Ishikawa (cell line): Measurements from ENCODE around the gene HDLBP.

Experiments used
- CEBPB ChIP-seq: IDR thresholded peaks from 2 replicates; pipeline ENCODE4 v1.6.1; 2012
- EGR1 ChIP-seq: IDR thresholded peaks from 2 replicates; pipeline ENCODE4 v1.6.1; 2012
- EP300 ChIP-seq: IDR thresholded peaks from 2 replicates; pipeline ENCODE4 v1.6.1; 2012; ENCODE audit warnings: borderline replicate concordance
- FOXM1 ChIP-seq: IDR thresholded peaks from 2 replicates; pipeline ENCODE4 v1.6.1; 2012; ENCODE audit warnings: low read depth, borderline replicate concordance
- RAD21 ChIP-seq: IDR thresholded peaks from 2 replicates; pipeline ENCODE4 v1.6.1; 2012; ENCODE audit warnings: low read depth
- TAF1 ChIP-seq: IDR thresholded peaks from 2 replicates; pipeline ENCODE4 v1.6.1; 2012; ENCODE audit warnings: low read depth, mild to moderate bottlenecking
- TCF12 ChIP-seq: IDR thresholded peaks from 2 replicates; pipeline ENCODE4 v1.6.1; 2012; ENCODE audit warnings: low read depth
- TEAD4 ChIP-seq: IDR thresholded peaks from 2 replicates; pipeline ENCODE4 v1.6.1; 2012
- YY1 ChIP-seq: IDR thresholded peaks from 2 replicates; pipeline ENCODE4 v1.6.1; 2012; ENCODE audit warnings: low read depth
- TF ChIP-seq, protein P1 (sequence below): IDR thresholded peaks from 2 replicates; pipeline ENCODE4 v1.6.1; 2012
- TF ChIP-seq, protein P2 (sequence below): IDR thresholded peaks from 2 replicates; pipeline ENCODE4 v1.6.1; 2012
- TF ChIP-seq, protein P3 (sequence below): IDR thresholded peaks from 2 replicates; pipeline ENCODE4 v1.6.1; 2012; ENCODE audit warnings: low read depth, mild to moderate bottlenecking

DNA sequence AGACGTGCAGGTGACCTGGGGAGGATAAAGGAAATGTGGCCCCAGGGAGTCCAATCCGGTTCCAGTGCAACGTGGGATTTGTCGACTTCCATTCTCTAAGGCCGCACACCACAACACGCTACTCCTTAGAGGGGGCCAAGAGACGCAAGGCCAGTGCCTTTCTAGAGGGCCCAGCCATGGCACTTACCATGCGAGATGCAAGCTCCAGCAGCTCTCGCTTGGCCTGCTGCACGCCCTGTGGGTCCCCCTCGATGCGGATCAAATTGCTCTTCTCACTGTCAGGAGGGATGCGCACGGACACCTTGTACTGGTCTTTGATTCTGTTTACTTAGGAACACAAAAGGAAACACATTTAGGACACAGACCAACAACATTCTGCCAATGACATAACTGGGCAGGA lies 65.8 kb downstream of the HDLBP start:
- TF ChIP-seq FOXM1: no peak
- no peak for TF ChIP-seq EP300
- TF ChIP-seq, protein P1, sequence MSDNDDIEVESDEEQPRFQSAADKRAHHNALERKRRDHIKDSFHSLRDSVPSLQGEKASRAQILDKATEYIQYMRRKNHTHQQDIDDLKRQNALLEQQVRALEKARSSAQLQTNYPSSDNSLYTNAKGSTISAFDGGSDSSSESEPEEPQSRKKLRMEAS: no peak
- TF ChIP-seq RAD21: no peak
- TF ChIP-seq YY1: no peak
- no peak for TF ChIP-seq EGR1
- no peak for TF ChIP-seq TAF1
- no peak for TF ChIP-seq TEAD4
- TF ChIP-seq, protein P2, sequence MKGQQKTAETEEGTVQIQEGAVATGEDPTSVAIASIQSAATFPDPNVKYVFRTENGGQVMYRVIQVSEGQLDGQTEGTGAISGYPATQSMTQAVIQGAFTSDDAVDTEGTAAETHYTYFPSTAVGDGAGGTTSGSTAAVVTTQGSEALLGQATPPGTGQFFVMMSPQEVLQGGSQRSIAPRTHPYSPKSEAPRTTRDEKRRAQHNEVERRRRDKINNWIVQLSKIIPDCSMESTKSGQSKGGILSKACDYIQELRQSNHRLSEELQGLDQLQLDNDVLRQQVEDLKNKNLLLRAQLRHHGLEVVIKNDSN: no peak
- no peak for TF ChIP-seq CEBPB
- no peak for TF ChIP-seq TCF12
- TF ChIP-seq, protein P3, sequence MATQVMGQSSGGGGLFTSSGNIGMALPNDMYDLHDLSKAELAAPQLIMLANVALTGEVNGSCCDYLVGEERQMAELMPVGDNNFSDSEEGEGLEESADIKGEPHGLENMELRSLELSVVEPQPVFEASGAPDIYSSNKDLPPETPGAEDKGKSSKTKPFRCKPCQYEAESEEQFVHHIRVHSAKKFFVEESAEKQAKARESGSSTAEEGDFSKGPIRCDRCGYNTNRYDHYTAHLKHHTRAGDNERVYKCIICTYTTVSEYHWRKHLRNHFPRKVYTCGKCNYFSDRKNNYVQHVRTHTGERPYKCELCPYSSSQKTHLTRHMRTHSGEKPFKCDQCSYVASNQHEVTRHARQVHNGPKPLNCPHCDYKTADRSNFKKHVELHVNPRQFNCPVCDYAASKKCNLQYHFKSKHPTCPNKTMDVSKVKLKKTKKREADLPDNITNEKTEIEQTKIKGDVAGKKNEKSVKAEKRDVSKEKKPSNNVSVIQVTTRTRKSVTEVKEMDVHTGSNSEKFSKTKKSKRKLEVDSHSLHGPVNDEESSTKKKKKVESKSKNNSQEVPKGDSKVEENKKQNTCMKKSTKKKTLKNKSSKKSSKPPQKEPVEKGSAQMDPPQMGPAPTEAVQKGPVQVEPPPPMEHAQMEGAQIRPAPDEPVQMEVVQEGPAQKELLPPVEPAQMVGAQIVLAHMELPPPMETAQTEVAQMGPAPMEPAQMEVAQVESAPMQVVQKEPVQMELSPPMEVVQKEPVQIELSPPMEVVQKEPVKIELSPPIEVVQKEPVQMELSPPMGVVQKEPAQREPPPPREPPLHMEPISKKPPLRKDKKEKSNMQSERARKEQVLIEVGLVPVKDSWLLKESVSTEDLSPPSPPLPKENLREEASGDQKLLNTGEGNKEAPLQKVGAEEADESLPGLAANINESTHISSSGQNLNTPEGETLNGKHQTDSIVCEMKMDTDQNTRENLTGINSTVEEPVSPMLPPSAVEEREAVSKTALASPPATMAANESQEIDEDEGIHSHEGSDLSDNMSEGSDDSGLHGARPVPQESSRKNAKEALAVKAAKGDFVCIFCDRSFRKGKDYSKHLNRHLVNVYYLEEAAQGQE: no peak
